Activated naive CD8-positive, alpha-beta T cell treated with anti-CD3 and anti-CD28 coated beads, Interleukin-2, amount 10 ng/mL, durations not matched to agents 7 days and 5 days (primary cell): ENCODE measurements around the gene NDST4. TPM values are rescaled to one million over a fixed set of nuclear protein-coding genes. Genes with fewer than 3 reads are reported as not detected.
A peak's percentile ranks its signal among the peaks of the same experiment; 100 is the strongest.

Experiments used
- ATAC-seq: fragments of 150-1000 bp; cut with Tn5 transposase; one replicate; pipeline ENCODE4 v1.10.0; 2021; ENCODE audit warnings: low read depth, moderate library complexity
- POLR2A ChIA-PET: fragments of 350-600 bp; sonication (Branson Sonifier 250); formaldehyde crosslinking; loops from one replicate; lab custom pipeline; 2021; ENCODE audit warnings: antibody characterized with exemption; lab: Charles Lee
- DNase-seq: peaks from one replicate; pipeline ENCODE4 v3.0.0; 2021
- H3K27ac Mint-ChIP-seq: one replicate; pipeline ENCODE4 v1.8.0; 2022; ENCODE audit warnings: mild to moderate bottlenecking, mixed read lengths
- H3K27me3 Mint-ChIP-seq: one replicate; pipeline ENCODE4 v1.8.0; 2022; ENCODE audit warnings: mild to moderate bottlenecking, moderate library complexity, mixed read lengths
- H3K36me3 Mint-ChIP-seq: one replicate; pipeline ENCODE4 v1.8.0; 2021; ENCODE audit warnings: mild to moderate bottlenecking, mixed read lengths
- H3K4me1 Mint-ChIP-seq: one replicate; pipeline ENCODE4 v1.8.0; 2021; ENCODE audit warnings: mixed read lengths
- H3K4me3 Mint-ChIP-seq: one replicate; pipeline ENCODE4 v1.8.0; 2022; ENCODE audit warnings: mild to moderate bottlenecking, moderate library complexity, mixed read lengths
- H3K9me3 Mint-ChIP-seq: one replicate; pipeline ENCODE4 v1.8.0; 2021; ENCODE audit warnings: mixed read lengths
- total RNA-seq, 2 experiments: library from RNA; stranded (reverse); gene quantifications; one replicate each; pipeline ENCODE4 v1.2.3, GENCODE V29; 2021

Gene NDST4
- total RNA-seq, 2 experiments from 2014 or later, result not detected

DNA sequence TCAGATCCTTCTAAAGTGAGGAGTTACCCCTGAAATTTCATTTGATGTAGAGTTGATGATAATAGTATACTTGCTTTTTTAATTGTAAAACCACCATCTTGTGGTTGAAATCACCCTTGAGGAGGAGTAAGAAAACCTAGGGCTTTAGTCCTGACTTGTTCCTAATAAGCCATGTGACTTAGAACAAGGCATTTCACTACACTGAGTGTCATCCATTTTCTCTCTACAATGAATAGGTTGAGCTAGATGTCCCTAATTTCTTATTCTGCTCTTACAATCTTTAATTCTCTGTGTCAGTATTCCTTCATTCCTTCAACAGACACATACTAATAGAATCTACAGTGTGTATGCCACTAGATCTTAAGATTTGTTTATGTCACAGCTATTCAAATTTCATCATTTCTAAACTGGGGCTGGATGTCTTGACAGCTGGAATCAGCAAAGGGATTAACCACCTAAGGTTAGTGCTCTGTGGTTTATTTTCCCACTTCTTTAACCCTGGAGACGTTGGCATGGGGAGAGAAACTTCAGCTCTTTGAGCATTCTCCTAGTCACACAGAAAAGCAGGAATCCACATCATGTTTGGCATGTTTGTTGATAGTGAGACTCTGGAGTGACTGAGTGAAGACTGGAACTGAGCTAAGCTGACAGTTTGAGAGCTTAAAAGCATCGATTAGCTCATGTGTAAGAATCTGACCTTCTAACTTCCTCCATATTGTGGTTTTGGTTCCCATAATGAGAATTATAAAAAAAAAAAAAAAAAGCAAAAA, 246.3 kb downstream of the NDST4 start:
- no peaks in the 10 kb centered on the region for H3K9me3 Mint-ChIP-seq
- H3K27ac Mint-ChIP-seq, result no peak overlapping the region
- POLR2A ChIA-PET, result no interaction called here
- H3K4me3 Mint-ChIP-seq, result no peak overlapping the region
- H3K36me3 Mint-ChIP-seq, result no peaks in the 10 kb centered on the region
- H3K27me3 Mint-ChIP-seq, result no peaks in the 10 kb centered on the region
- ATAC-seq, result no peak
- H3K4me1 Mint-ChIP-seq, result no peaks in the 10 kb centered on the region
- no peak for DNase-seq

DNA sequence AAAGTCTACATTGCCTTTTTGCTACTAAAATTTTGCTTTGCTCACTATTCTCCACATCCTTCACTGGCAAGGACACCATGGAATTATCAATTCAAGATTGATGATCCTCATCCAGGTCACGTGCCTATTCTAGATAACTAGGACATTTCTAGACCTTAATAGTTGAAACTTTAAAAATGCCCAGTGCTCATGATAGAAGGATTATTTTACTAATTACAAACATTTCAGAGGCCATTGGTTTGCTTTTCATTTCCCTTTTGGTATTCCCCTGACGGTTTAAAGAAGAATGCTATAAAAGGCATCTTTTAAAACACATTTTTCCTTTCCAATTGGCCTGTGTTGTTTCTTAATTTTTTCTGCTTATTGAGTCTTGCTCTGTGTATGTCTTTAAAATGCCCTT, 249.4 kb downstream of the NDST4 start:
- Mint-ChIP-seq H3K36me3 (no peaks in the 10 kb centered on the region), H3K4me3 (no peak overlapping the region), H3K9me3 (no peaks in the 10 kb centered on the region), H3K27me3 (no peaks in the 10 kb centered on the region), H3K27ac (no peak overlapping the region), H3K4me1 (no peaks in the 10 kb centered on the region)
- ATAC-seq (no peak), DNase-seq (no peak)
- POLR2A ChIA-PET, result no interaction called here

DNA sequence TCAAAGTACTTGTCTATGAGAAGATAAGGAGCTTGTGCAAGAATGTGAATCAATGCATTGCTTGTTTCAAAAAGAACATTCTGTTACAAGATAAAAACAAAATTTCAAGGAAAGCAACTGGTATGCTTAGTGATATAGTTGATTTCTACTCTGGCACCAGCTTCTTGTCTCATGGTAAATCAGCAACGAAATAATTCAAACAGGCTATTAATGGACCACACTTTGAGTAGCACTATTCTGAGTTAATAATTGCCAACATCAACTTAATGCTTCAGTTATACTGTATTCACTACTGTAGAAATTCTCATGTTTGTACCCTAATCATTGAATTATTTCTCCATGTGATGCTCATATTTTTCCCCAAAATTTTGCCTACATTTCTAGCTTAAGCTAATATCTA, 252.6 kb downstream of the NDST4 start:
- Mint-ChIP-seq H3K36me3 (no peaks in the 10 kb centered on the region), H3K27me3 (no peaks in the 10 kb centered on the region)
- POLR2A ChIA-PET, result no interaction called here

DNA sequence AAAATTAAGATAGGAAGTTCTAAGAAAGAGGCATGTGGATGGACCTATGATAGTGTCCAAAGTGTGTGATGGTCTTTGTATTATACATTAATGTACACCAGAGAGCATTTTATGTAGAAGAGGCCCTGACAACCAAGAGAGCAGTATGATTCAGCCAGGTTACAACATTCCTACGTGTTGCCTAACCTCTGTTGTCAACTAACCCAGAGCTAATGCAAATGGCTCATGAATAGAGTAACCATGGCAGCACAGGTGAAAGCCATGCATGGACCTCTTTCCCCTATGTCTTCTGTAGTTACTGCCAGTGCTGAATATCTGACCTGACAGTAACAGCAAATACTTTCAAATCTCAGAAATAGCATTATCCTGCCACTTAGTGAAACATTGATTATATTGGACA, 255.6 kb downstream of the NDST4 start:
- H3K27me3 Mint-ChIP-seq, result no peaks in the 10 kb centered on the region
- no peaks in the 10 kb centered on the region for H3K4me1 Mint-ChIP-seq
- POLR2A ChIA-PET, result no interaction called here
- no peak for ATAC-seq
- H3K4me3 Mint-ChIP-seq, result no peak overlapping the region
- DNase-seq, result no peak
- H3K36me3 Mint-ChIP-seq, result no peaks in the 10 kb centered on the region
- no peak overlapping the region for H3K27ac Mint-ChIP-seq
- no peaks in the 10 kb centered on the region for H3K9me3 Mint-ChIP-seq

More for the DNA sequence above, 252.6 kb downstream of the NDST4 start:
- Mint-ChIP-seq H3K4me3 (no peak overlapping the region), H3K27ac (no peak overlapping the region), H3K9me3 (no peaks in the 10 kb centered on the region), H3K4me1 (no peaks in the 10 kb centered on the region)
- ATAC-seq, result no peak
- DNase-seq, result no peak

DNA sequence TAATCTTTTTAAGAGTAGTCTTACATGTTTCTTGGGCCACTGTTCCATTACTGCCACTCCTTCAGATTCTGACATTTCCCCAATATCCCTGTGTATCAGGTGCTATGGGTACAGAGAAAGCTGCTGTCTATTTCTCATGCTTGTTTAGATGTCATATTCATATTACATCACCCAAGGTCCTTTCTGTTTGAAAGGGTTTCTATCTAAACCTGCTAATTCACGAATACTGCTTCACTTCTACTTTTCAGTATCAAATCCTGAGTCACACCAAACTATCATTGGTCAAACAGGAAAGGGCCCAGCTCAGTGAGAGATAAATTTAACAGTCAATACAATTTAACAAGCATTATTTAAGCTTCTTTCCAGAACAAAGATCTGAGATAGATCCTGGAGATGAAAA, 273.4 kb downstream of the NDST4 start:
- ATAC-seq (no peak), DNase-seq (no peak)
- Mint-ChIP-seq H3K27ac (no peak overlapping the region), H3K4me1 (no peaks in the 10 kb centered on the region), H3K9me3 (peaks cover 2% of the 10 kb centered on the region), H3K27me3 (no peaks in the 10 kb centered on the region), H3K36me3 (no peaks in the 10 kb centered on the region), H3K4me3 (no peak overlapping the region)
- POLR2A ChIA-PET, result no interaction called here

DNA sequence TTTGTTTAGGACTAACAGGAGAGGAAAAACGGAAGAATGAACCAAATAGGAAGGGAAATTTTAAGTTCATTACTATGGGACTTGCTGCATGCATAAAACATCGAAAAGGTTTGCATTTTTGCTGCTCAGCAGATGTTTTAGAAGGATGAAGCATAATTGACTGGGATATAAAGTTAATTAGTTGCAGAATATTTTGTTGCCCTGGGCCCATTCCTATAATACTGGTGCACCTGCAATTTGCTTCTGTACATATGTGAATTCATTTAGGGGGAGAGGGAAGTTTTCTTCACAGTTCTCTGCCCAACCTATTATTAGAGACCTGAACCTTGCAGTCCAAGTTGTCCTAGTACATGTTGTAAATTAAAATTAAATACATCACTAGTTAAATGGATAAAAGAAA, 282.8 kb downstream of the NDST4 start:
- ATAC-seq (no peak), DNase-seq (no peak)
- POLR2A ChIA-PET, result no interaction called here
- Mint-ChIP-seq H3K36me3 (no peaks in the 10 kb centered on the region), H3K9me3 (no peaks in the 10 kb centered on the region), H3K4me1 (no peaks in the 10 kb centered on the region), H3K4me3 (no peak overlapping the region), H3K27ac (no peak overlapping the region), H3K27me3 (no peaks in the 10 kb centered on the region)

DNA sequence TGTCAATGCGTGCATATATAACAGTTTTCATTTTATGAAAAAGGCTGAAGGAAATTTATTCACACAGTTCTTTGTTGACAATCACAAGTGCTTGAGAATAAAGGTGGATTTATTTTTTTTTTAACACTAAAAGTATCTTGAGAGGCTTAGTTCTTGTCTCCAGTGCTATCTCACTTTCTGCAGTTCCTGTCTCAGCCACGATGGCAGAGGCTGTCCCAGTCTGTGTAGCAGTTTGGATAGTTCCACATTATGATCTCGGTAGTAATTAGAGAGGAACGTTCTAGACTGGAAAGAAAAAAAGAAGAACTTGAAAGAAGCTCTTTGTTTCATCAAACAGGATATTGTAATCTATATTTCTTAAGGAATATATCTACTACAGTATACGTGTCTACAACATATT, 285.8 kb downstream of the NDST4 start:
- H3K9me3 Mint-ChIP-seq, result no peaks in the 10 kb centered on the region
- POLR2A ChIA-PET, result no interaction called here
- ATAC-seq (no peak), DNase-seq (no peak)
- no peaks in the 10 kb centered on the region for H3K27me3 Mint-ChIP-seq
- no peak overlapping the region for H3K27ac Mint-ChIP-seq
- no peaks in the 10 kb centered on the region for H3K36me3 Mint-ChIP-seq
- no peaks in the 10 kb centered on the region for H3K4me1 Mint-ChIP-seq
- no peak overlapping the region for H3K4me3 Mint-ChIP-seq

DNA sequence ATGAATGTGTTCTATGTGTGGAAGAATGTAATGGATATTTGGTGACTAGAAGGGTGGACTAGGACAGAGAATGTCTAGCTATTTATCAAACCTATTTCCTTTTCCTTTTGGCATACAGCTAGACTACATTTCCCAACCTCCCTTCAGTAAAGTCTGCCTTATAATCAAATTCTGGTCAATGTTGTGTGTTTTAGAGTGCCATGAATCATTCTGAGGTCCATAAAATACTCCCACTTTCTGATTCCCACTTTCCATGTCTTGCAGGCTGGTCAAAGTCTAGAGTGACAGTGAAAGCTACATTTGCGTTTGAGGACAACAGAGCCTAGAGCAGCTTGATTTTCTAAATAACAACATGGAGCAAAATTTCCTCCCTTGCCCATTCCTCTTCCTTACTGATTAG, 297.7 kb downstream of the NDST4 start:
- no peaks in the 10 kb centered on the region for H3K27me3 Mint-ChIP-seq
- POLR2A ChIA-PET, result no interaction called here
- H3K36me3 Mint-ChIP-seq, result no peaks in the 10 kb centered on the region
- no peak overlapping the region for H3K4me3 Mint-ChIP-seq
- H3K4me1 Mint-ChIP-seq, result no peaks in the 10 kb centered on the region
- H3K9me3 Mint-ChIP-seq, result no peaks in the 10 kb centered on the region
- no peak for ATAC-seq
- H3K27ac Mint-ChIP-seq, result no peak overlapping the region
- no peak for DNase-seq

DNA sequence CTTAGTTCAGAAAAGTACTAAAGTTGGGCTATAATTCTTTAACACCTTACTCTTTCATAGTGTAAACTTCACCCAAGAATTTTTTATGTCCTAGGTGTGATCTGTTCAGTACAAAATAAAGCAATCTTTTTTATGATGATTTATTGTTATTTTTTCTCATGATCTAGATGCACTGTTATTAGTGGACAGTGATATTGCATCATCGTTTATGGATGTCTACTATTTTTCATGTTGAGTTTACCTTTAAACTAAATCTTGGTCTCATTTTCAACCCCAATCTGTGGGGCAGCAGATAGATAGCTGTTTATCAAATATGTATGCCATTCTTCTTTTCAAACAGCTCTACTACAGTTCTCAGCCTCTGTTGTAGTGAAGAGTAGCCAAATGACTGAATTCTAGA, 299.5 kb downstream of the NDST4 start:
- H3K4me3 Mint-ChIP-seq, result no peak overlapping the region
- ATAC-seq (no peak), DNase-seq (no peak)
- H3K27me3 Mint-ChIP-seq, result peaks cover 2% of the 10 kb centered on the region
- no peaks in the 10 kb centered on the region for H3K9me3 Mint-ChIP-seq
- no peaks in the 10 kb centered on the region for H3K4me1 Mint-ChIP-seq
- H3K36me3 Mint-ChIP-seq, result no peaks in the 10 kb centered on the region
- POLR2A ChIA-PET, result no interaction called here
- no peak overlapping the region for H3K27ac Mint-ChIP-seq

DNA sequence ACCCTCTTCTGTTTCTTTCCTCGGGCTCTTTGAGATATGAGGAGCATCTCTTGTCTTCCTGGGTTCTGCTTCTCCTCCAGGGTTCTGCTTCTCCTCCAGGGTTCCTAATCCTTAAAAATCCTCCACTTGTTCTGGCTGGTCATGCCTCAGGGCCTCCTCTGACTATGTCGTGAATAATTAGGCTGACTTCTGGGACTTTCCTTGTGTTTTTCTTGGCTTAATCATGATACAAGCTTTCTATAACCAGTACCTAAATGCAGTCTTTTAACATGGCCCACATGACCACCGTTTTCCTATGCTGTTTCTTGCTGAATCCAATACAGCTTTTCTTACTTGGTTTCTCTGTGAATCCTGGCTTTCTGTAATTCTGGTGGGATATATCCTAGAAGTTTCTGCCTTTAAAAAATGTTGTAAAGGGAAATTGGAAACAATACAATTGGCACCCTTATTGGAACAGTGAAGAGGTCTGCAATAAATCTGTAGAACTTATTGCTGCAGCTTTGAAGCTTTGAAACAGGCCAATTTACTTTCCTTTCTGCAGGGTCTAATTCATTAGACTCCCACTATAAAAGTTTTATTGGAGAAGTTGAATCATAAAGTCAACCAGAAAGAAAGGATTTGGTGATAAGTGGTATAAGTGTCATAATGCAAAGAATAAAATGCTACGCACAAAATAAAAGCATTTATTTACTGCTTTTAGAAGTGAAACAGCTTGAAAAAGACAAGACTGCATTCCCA, 301.7 kb downstream of the NDST4 start:
- POLR2A ChIA-PET, result no interaction called here
- H3K27me3 Mint-ChIP-seq, result peaks cover 2% of the 10 kb centered on the region
- no peak for DNase-seq
- ATAC-seq, result no peak
- no peak overlapping the region for H3K27ac Mint-ChIP-seq
- no peaks in the 10 kb centered on the region for H3K9me3 Mint-ChIP-seq
- H3K36me3 Mint-ChIP-seq, result no peaks in the 10 kb centered on the region
- H3K4me3 Mint-ChIP-seq, result no peak overlapping the region
- no peaks in the 10 kb centered on the region for H3K4me1 Mint-ChIP-seq

DNA sequence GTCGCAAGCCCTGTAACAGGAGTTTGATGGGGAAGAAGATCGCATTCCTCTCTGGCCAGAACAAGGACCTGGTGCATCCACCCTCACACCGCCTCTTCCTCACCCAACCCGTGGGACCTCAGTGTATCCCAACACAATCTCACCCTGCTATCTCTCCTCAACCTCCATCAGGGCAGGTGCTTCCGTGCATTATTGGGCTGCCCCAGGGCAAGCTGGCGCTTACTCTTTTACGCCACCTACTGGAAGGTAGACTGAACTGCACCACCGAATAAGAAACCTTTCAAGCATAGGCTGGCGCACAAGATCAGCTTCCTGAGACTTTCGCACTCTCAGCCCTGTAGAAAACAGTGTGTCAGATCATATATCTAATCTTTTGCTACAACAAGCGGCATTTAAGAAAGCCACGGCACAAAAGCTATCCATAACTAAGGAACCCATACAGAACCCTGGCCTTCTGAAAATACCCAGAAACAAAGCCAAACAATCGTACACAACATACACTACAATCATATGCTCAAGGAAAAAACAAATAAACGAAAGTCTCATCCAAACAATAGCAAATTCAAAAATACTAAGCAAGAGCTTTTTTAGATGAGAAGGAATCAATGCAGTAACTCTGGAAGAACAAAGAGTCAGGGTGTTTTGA, 305.5 kb downstream of the NDST4 start:
- DNase-seq (peak; percentile 33), ATAC-seq (peak; percentile 88)
- no peak overlapping the region for H3K27ac Mint-ChIP-seq
- peaks cover 4% of the 10 kb centered on the region for H3K27me3 Mint-ChIP-seq
- no peaks in the 10 kb centered on the region for H3K36me3 Mint-ChIP-seq
- no peaks in the 10 kb centered on the region for H3K9me3 Mint-ChIP-seq
- POLR2A ChIA-PET, result no interaction called here
- no peak overlapping the region for H3K4me3 Mint-ChIP-seq
- H3K4me1 Mint-ChIP-seq, result no peaks in the 10 kb centered on the region

DNA sequence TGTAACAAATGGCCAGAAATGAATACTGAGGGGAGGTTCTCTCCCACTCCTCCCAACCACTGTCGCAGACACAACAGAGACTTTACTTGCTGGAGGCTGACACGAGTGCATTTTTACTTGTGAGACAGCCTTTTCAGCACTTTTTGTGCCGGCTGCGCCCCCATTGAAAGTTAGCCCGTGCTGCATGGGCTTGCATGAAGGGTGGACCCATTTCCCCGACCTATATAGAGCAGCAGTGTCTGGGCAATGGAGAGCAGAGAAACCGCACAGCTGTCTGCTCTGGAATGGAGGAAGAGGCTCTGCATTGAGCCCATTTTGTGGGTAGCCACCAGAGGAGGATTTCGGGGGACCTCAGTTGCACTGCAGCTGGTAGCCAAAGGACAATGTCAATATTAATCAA, 306.1 kb downstream of the NDST4 start:
- no peaks in the 10 kb centered on the region for H3K36me3 Mint-ChIP-seq
- H3K4me3 Mint-ChIP-seq, result no peak overlapping the region
- no peaks in the 10 kb centered on the region for H3K9me3 Mint-ChIP-seq
- ATAC-seq (no peak), DNase-seq (no peak)
- no peak overlapping the region for H3K27ac Mint-ChIP-seq
- peaks cover 4% of the 10 kb centered on the region for H3K27me3 Mint-ChIP-seq
- POLR2A ChIA-PET, result no interaction called here
- H3K4me1 Mint-ChIP-seq, result no peaks in the 10 kb centered on the region

DNA sequence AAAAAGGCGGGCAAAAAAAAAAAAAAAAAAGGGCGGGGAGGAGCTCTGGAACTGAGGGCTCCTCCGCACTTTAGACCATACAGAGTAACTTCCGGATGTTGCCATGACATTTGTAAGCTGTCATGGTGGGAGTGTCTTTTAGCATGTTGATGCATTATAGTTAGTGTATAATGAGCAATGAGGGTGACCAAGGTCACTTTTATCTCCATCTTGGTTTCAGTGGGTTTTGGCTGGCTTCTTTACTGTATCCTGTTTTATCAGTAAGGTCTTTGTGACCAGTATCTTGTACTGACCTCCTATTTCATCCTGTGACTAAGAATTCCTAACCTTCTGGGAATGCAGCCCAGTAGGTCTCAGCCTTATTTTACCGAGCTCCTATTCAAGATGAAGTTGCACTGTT, 321.4 kb downstream of the NDST4 start:
- H3K4me3 Mint-ChIP-seq, result no peak overlapping the region
- H3K4me1 Mint-ChIP-seq, result no peaks in the 10 kb centered on the region
- H3K9me3 Mint-ChIP-seq, result no peaks in the 10 kb centered on the region
- ATAC-seq, result no peak
- no peak overlapping the region for H3K27ac Mint-ChIP-seq
- DNase-seq, result no peak
- POLR2A ChIA-PET, result no interaction called here
- no peaks in the 10 kb centered on the region for H3K36me3 Mint-ChIP-seq
- no peaks in the 10 kb centered on the region for H3K27me3 Mint-ChIP-seq

DNA sequence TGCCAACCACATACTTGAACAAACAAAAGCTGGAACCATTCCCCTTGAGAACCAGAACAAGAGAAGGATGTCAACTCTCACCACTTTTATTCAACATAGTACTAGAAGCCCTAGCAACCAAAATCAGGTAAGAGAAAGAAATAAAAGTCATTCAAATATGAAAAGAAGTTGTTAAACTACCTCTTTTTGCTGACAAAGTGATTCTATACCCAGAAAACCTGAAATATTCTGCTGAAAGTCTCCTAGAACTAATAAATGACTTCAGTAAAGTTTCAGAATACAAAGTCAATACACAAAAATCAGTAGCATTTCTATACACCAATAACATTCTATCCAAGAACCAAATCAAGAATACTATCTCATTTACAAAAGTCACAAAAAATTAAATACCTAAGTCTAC, 327.9 kb downstream of the NDST4 start:
- H3K4me1 Mint-ChIP-seq, result no peaks in the 10 kb centered on the region
- no peaks in the 10 kb centered on the region for H3K9me3 Mint-ChIP-seq
- H3K36me3 Mint-ChIP-seq, result no peaks in the 10 kb centered on the region
- POLR2A ChIA-PET, result no interaction called here
- H3K27ac Mint-ChIP-seq, result no peak overlapping the region
- DNase-seq (no peak), ATAC-seq (no peak)
- no peaks in the 10 kb centered on the region for H3K27me3 Mint-ChIP-seq
- H3K4me3 Mint-ChIP-seq, result no peak overlapping the region
